CD4-positive, CD25-positive, alpha-beta regulatory T cell (primary cell): ENCODE measurements around the gene ARHGEF26. TPM values are rescaled to one million over a fixed set of nuclear protein-coding genes. Genes with fewer than 3 reads are reported as not detected.
A peak's percentile ranks its signal among the peaks of the same experiment; 100 is the strongest.

ENCODE experiments used
- ATAC-seq, 2 donors: fragments of 150-1000 bp; cut with Tn5 transposase; one replicate each; pipeline ENCODE4 v1.10.0; 2021; ENCODE audit warnings: low read depth in 2 of 2, moderate number of reproducible peaks in 2 of 2, moderate library complexity in 1 of 2
- DNase-seq, 3 donors: peaks; one replicate each; pipeline versions ENCODE4 v3.0.0 to v3.0.0-alpha.2; 2012 to 2022; ENCODE audit warnings: mixed read lengths in 1 of 3
- H3K27ac ChIP-seq: one replicate; pipeline ENCODE4 v1.7.0; 2013; ENCODE audit warnings: mild to moderate bottlenecking, low read length; ENCODE audit not compliant: insufficient read depth, poor library complexity, severe bottlenecking
- H3K27me3 ChIP-seq: one replicate; pipeline ENCODE4 v1.7.0; 2013; ENCODE audit warnings: low read length; ENCODE audit not compliant: control insufficient read depth, insufficient read depth
- H3K36me3 ChIP-seq: one replicate; pipeline ENCODE4 v1.7.0; 2013; ENCODE audit warnings: mild to moderate bottlenecking, low read length, moderate library complexity; ENCODE audit not compliant: control insufficient read depth, insufficient read depth
- H3K4me1 ChIP-seq: 2 replicates; pipeline ENCODE4 v1.7.0; 2013; ENCODE audit warnings: mild to moderate bottlenecking, low read length; ENCODE audit not compliant: insufficient read depth, control insufficient read depth, poor library complexity, severe bottlenecking
- H3K4me3 ChIP-seq: one replicate; pipeline ENCODE4 v1.7.0; 2013; ENCODE audit warnings: low read depth, mild to moderate bottlenecking, low read length, moderate library complexity
- H3K9me3 ChIP-seq, 2 experiments: 1 replicate in 1 of 2; 2 replicates in 1 of 2; pipeline ENCODE4 v1.7.0; 2013; ENCODE audit warnings: low read length in 2 of 2, mild to moderate bottlenecking in 1 of 2, moderate library complexity in 1 of 2; ENCODE audit not compliant: control insufficient read depth in 2 of 2
- H3K27ac Mint-ChIP-seq, 3 donors: one replicate each; pipeline ENCODE4 v1.8.0; 2020 to 2022; ENCODE audit warnings: mild to moderate bottlenecking in 3 of 3, mixed read lengths in 3 of 3, moderate library complexity in 2 of 3
- H3K27me3 Mint-ChIP-seq: one replicate; pipeline ENCODE4 v1.8.0; 2022; ENCODE audit warnings: mild to moderate bottlenecking, mixed read lengths
- H3K36me3 Mint-ChIP-seq: one replicate; pipeline ENCODE4 v1.8.0; 2020; ENCODE audit warnings: mixed read lengths
- H3K4me1 Mint-ChIP-seq, 4 donors: one replicate each; pipeline ENCODE4 v1.8.0; 2020 to 2022; ENCODE audit warnings: mixed read lengths in 4 of 4, mild to moderate bottlenecking in 1 of 4
- H3K4me3 Mint-ChIP-seq, 4 donors: one replicate each; pipeline ENCODE4 v1.8.0; 2020 to 2022; ENCODE audit warnings: mild to moderate bottlenecking in 4 of 4, mixed read lengths in 4 of 4, moderate library complexity in 3 of 4
- H3K9me3 Mint-ChIP-seq, 7 donors: one replicate each; pipeline ENCODE4 v1.8.0; 2020 to 2022; ENCODE audit warnings: mixed read lengths in 7 of 7, mild to moderate bottlenecking in 3 of 7, moderate library complexity in 2 of 7
- polyA plus RNA-seq, 4 donors: library from polyadenylated mRNA; unstranded; fragments of 300-500 nt; fragmentation: Illumina TruSeq; gene quantifications; one replicate each; pipeline ENCODE4 v1.2.3, GENCODE V29; 2021
- total RNA-seq: library from RNA; stranded (reverse); gene quantifications from one replicate; pipeline ENCODE4 v1.2.3, GENCODE V29; 2022

Gene ARHGEF26
- total and polyA plus RNA-seq, 5 donors from 2014 or later, result 0.09 to 0.13 TPM; not detected in 3

GRCh38 chr3:154130540-154130939, 9.3 kb downstream of the ARHGEF26 start:
- no peak overlapping the region for H3K27ac Mint-ChIP-seq
- DNase-seq, result no peak
- no peaks in the 10 kb centered on the region for H3K36me3 Mint-ChIP-seq
- peaks cover 0 to 2% (median 0%) of the 10 kb centered on the region in 4 donors for H3K4me1 Mint-ChIP-seq
- Histone ChIP-seq H3K27ac (no peak overlapping the region), H3K9me3 (no peaks in the 10 kb centered on the region), H3K4me3 (no peak overlapping the region), H3K27me3 (peaks cover 5% of the 10 kb centered on the region), H3K36me3 (no peaks in the 10 kb centered on the region), H3K4me1 (no peaks in the 10 kb centered on the region)
- no peak overlapping the region for H3K4me3 Mint-ChIP-seq
- peaks cover 26% of the 10 kb centered on the region for H3K27me3 Mint-ChIP-seq
- H3K9me3 Mint-ChIP-seq, result peaks cover 0 to 3% (median 0%) of the 10 kb centered on the region in 7 donors
- ATAC-seq, result no peak

DNA sequence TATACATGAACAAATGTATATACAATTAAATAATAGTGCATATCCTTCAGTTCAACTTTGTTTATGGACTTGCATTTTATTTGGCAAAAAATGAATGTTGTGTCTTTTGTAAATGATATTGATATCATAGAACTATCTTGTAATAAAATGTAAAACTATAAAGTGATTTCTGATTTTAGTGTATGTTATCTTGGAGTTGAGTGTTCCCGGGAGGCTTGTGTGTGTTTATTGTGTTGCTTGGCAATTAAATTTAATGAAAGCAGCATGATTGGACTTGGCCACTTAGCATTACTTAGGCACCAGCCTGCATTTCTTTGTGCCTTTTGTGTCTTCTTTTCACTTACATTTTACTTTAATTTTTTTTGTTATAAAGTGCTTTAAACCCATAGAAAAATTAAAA, 10.6 kb downstream of the ARHGEF26 start:
- no peaks in the 10 kb centered on the region for H3K27me3 ChIP-seq
- H3K9me3 ChIP-seq, result no peaks in the 10 kb centered on the region
- H3K4me1 Mint-ChIP-seq, result peaks cover 0 to 2% (median 0%) of the 10 kb centered on the region in 4 donors
- DNase-seq (no peak), ATAC-seq (no peak)
- H3K4me1 ChIP-seq, result no peaks in the 10 kb centered on the region
- no peak overlapping the region for H3K4me3 ChIP-seq
- H3K9me3 Mint-ChIP-seq, result peaks cover 0 to 3% (median 0%) of the 10 kb centered on the region in 7 donors
- no peaks in the 10 kb centered on the region for H3K36me3 Mint-ChIP-seq
- H3K4me3 Mint-ChIP-seq, result no peak overlapping the region
- H3K27ac ChIP-seq, result no peak overlapping the region
- H3K27ac Mint-ChIP-seq, result no peak overlapping the region
- H3K27me3 Mint-ChIP-seq, result peaks cover 17% of the 10 kb centered on the region
- no peaks in the 10 kb centered on the region for H3K36me3 ChIP-seq

- Mint-ChIP-seq H3K36me3 (no peaks in the 10 kb centered on the region), H3K27ac (no peak overlapping the region), H3K27me3 (peaks cover 15% of the 10 kb centered on the region), H3K9me3 (peaks cover 0 to 3% (median 0%) of the 10 kb centered on the region in 7 donors), H3K4me3 (no peak overlapping the region), H3K4me1 (peaks cover 0 to 2% (median 0%) of the 10 kb centered on the region in 4 donors)
- no peaks in the 10 kb centered on the region for H3K36me3 ChIP-seq
- no peaks in the 10 kb centered on the region for H3K4me1 ChIP-seq
- no peaks in the 10 kb centered on the region for H3K9me3 ChIP-seq
- H3K4me3 ChIP-seq, result no peak overlapping the region
- ATAC-seq (no peak), DNase-seq (peak in 1 of 3 donors; percentile 1)
- H3K27ac ChIP-seq, result no peak overlapping the region
- H3K27me3 ChIP-seq, result no peaks in the 10 kb centered on the region
Measured at GRCh38 chr3:154132777-154133375, 11.7 kb downstream of the ARHGEF26 start.

GRCh38 chr3:154135511-154136173, 14.5 kb downstream of the ARHGEF26 start:
- no peaks in the 10 kb centered on the region for H3K36me3 Mint-ChIP-seq

GRCh38 chr3:154137036-154137435, 15.8 kb downstream of the ARHGEF26 start:
- H3K27ac ChIP-seq, result no peak overlapping the region
- H3K4me1 Mint-ChIP-seq, result peaks cover 0 to 2% (median 0%) of the 10 kb centered on the region in 4 donors

More at GRCh38 chr3:154135511-154136173, 14.5 kb downstream of the ARHGEF26 start:
- Mint-ChIP-seq H3K27ac (no peak overlapping the region), H3K27me3 (peaks cover 7% of the 10 kb centered on the region), H3K4me1 (peaks cover 0 to 2% (median 0%) of the 10 kb centered on the region in 4 donors), H3K9me3 (peaks cover 0 to 3% (median 0%) of the 10 kb centered on the region in 7 donors), H3K4me3 (no peak overlapping the region)
- DNase-seq (no peak), ATAC-seq (no peak)
- Histone ChIP-seq H3K9me3 (no peaks in the 10 kb centered on the region), H3K4me1 (no peaks in the 10 kb centered on the region), H3K36me3 (no peaks in the 10 kb centered on the region), H3K27me3 (no peaks in the 10 kb centered on the region), H3K27ac (no peak overlapping the region), H3K4me3 (no peak overlapping the region)

DNA sequence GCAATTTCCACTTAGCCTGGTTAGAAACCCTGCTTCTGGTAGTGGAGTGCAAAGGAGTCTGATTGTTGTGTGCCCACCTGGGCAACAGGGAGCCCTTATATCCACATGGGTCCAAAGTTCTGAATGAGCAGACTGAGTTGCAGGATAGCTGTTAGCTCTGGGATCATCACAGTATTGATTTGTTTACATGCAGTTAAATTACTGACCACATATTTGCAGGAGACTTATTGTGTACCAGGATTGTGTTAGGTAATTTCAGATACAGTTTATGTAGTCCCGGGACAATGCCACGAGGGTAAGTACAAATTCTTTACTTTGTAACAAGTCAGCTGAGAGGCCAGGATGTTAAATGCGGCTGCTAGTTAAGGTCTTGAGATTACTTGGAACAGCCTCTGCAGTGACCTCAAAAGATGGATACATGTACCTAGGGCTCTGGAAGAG, 18.8 kb downstream of the ARHGEF26 start:
- DNase-seq, result no peak
- H3K4me3 ChIP-seq, result no peak overlapping the region
- no peak for ATAC-seq

More at GRCh38 chr3:154137036-154137435, 15.8 kb downstream of the ARHGEF26 start:
- H3K4me3 Mint-ChIP-seq, result no peak overlapping the region
- Histone ChIP-seq H3K36me3 (no peaks in the 10 kb centered on the region), H3K27me3 (no peaks in the 10 kb centered on the region), H3K9me3 (no peaks in the 10 kb centered on the region), H3K4me1 (no peaks in the 10 kb centered on the region), H3K4me3 (no peak overlapping the region)
- H3K27me3 Mint-ChIP-seq, result peaks cover 4% of the 10 kb centered on the region
- DNase-seq (no peak), ATAC-seq (no peak)
- H3K36me3 Mint-ChIP-seq, result no peaks in the 10 kb centered on the region
- H3K9me3 Mint-ChIP-seq, result peaks cover 0 to 3% (median 0%) of the 10 kb centered on the region in 7 donors
- no peak overlapping the region for H3K27ac Mint-ChIP-seq

GRCh38 chr3:154142608-154143007, 21.4 kb downstream of the ARHGEF26 start:
- no peak overlapping the region for H3K27ac Mint-ChIP-seq
- Histone ChIP-seq H3K27me3 (no peaks in the 10 kb centered on the region), H3K4me1 (no peaks in the 10 kb centered on the region), H3K27ac (no peak overlapping the region), H3K9me3 (no peaks in the 10 kb centered on the region), H3K36me3 (no peaks in the 10 kb centered on the region), H3K4me3 (no peak overlapping the region)
- DNase-seq (no peak), ATAC-seq (no peak)
- peaks cover 0 to 1% (median 0%) of the 10 kb centered on the region in 7 donors for H3K9me3 Mint-ChIP-seq
- H3K4me1 Mint-ChIP-seq, result no peaks in the 10 kb centered on the region
- no peak overlapping the region for H3K4me3 Mint-ChIP-seq
- no peaks in the 10 kb centered on the region for H3K36me3 Mint-ChIP-seq
- H3K27me3 Mint-ChIP-seq, result peaks cover 2% of the 10 kb centered on the region

More for the DNA sequence above, 18.8 kb downstream of the ARHGEF26 start:
- H3K4me1 Mint-ChIP-seq, result no peaks in the 10 kb centered on the region
- H3K27ac ChIP-seq, result no peak overlapping the region
- H3K4me1 ChIP-seq, result no peaks in the 10 kb centered on the region
- H3K9me3 ChIP-seq, result no peaks in the 10 kb centered on the region
- H3K4me3 Mint-ChIP-seq, result no peak overlapping the region
- H3K36me3 Mint-ChIP-seq, result no peaks in the 10 kb centered on the region
- H3K36me3 ChIP-seq, result no peaks in the 10 kb centered on the region
- no peak overlapping the region for H3K27ac Mint-ChIP-seq
- no peaks in the 10 kb centered on the region for H3K27me3 Mint-ChIP-seq
- H3K9me3 Mint-ChIP-seq, result peaks cover 0 to 3% (median 0%) of the 10 kb centered on the region in 7 donors
- no peaks in the 10 kb centered on the region for H3K27me3 ChIP-seq
